Nasal cavity respiratory epithelium epithelial cell of viscerocranial mucosa (primary cell): ENCODE measurements around the gene MAX. TPM values are rescaled to one million over a fixed set of nuclear protein-coding genes. Genes with fewer than 3 reads are reported as not detected.

Source experiments
- total RNA-seq: library from RNA; depleted of rRNA; stranded (reverse); fragments of >200 nt; gene quantifications from 2 replicates; pipeline ENCODE4 v1.2.3, GENCODE V29; 2014

Gene MAX
- total RNA-seq, result 43.7 and 60.3 TPM in 2 replicates

GRCh38 chr14:65102441-65103149 lies at the start of gene MAX:
Gene MAX (minus strand): TSS chr14:65102517. CDS start chr14:65102339, 178 bp downstream.

Other genes with a start within 250 kb of the MAX start
- not detected in 2 replicates for gene SPTB, start 222.6 kb downstream of the MAX start, total RNA-seq
- gene CHURC1, start 188.1 kb downstream of the MAX start, total RNA-seq, result 21.9 and 30.3 TPM in 2 replicates
- 0.71 and 1.0 TPM in 2 replicates for gene GPX2, start 159.8 kb downstream of the MAX start, total RNA-seq
- gene RAB15, start 130.2 kb downstream of the MAX start, total RNA-seq, result under 0.01 and 0.28 TPM in 2 replicates
- 6.5 and 10.4 TPM in 2 replicates for gene FNTB, start 115.6 kb downstream of the MAX start, total RNA-seq